Mesenteric fat pad (tissue), 1 donor: ENCODE data around the gene CFAP77. TPM values are rescaled to one million over a fixed set of nuclear protein-coding genes. Genes with fewer than 3 reads are reported as not detected.

Source experiments
- DNase-seq: peaks from one replicate; pipeline ENCODE4 v3.0.0-alpha.2; 2020; ENCODE audit warnings: low spot score
- total RNA-seq: library from RNA; stranded (reverse); fragmentation: NEBNext Ultra II Directional; extraction: Animal tissue kit (Norgen Biotek cat#: 25700); gene quantifications from one replicate; pipeline ENCODE4 v1.2.1, GENCODE V29; 2021
- donor health status: DM: yes; HTN: yes; CAD: no.

CFAP77 gene
- total RNA-seq, 1 donor from 2014 or later, result not detected

DNA sequence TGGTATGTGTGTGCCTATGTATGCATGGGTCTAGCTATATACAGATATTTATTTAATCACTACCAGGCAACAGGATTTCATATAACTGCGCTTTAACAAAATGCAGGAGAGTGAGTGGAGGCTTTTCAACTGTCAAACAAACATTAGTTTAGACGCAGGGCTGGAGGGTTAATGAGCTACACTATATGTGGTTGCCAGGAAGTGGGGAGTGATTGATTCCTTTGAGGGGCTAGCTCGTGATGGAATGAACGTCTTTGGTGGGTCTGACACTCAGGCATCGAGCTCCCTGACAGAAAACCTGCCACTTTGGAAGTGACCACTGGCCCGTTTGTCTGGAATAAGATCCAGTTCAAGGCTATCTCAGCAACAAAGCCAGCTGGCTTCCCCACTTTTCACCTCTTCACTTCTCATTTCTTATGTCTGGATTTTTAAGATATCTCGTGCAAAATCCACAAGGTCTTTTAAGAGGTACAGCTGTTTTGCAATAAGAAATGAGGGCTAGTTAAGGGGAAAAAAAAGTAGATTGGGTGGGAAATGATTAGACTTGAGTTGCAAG, 78.0 kb downstream of the CFAP77 start:
- DNase-seq, result no peak

DNA sequence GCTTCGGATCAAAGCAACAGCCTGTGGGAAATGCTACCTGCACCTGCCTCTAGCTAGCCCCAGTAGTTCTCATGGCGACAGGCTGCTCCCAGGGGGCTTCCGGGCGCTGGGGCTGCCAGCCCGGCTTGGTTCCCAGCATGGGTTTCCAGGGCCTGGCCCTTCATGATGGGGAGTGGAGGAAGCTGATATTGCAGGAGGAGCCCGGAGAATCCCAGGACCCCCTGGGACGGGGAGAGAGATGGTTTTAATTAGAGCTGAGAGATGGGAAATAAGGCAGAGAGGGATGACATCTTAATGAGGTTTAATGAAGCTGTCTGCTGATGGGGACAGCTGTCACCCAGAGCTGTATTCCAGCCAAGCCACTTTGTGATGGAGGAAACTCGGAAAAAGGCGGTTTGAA, 78.6 kb downstream of the CFAP77 start:
- no peak for DNase-seq

DNA sequence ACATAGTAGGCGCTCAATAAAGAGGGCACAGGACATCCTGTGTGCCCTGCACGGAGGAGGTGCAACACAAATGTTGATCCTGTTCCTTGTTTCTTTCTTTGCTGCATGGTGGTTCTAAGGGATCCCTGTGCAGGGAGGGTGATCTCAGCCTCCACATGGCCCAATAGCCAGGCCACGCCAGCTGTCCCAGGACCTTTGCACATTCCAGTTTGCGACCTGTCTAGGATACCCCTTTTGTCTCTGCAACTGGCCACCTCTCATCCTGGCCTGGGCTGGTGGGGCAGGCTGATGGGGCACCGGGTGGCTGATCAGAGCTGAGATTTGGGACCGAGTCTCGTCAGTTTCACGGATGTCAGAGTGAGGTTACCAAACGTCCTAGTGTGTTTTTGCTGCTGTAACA, 79.5 kb downstream of the CFAP77 start:
- DNase-seq, result no peak

DNA sequence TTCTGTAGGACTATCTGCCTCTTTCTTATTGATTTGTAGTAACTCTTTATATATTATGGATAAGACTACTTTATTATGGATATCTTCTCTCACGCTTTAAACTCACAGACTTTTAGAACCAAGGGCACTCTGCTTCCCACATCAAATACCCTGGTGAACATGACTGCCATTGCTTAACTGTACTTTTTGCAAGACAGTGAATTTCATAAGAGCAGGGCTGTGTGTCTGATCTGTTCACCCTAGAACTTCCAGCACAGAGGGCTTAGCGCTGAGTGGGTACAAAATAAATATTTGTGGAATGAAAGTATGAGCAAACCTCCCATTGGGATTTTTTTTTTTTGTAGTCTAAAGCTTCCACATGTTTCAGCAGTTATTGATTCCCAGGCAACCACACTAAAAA, 84.8 kb downstream of the CFAP77 start:
- no peak for DNase-seq

DNA sequence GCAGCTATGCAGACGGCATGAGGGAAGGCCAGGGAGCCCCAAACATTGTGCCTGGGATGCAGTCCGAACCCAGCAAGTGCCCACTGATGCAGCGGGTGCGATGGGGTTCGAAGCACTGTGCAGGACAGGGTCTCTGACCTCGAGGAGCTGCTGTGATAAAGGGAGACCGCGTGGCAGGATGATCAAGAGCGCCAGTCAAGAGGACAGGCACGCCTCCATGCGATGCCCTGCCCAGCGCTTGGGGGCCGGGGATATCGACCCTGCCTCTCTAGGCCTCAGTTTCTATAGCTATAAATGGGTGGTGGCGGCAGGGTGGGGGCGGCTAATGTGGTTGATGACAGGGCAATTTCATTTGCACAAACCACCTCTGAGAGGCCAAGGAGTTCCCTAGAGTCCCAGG, 87.7 kb downstream of the CFAP77 start:
- no peak for DNase-seq

DNA sequence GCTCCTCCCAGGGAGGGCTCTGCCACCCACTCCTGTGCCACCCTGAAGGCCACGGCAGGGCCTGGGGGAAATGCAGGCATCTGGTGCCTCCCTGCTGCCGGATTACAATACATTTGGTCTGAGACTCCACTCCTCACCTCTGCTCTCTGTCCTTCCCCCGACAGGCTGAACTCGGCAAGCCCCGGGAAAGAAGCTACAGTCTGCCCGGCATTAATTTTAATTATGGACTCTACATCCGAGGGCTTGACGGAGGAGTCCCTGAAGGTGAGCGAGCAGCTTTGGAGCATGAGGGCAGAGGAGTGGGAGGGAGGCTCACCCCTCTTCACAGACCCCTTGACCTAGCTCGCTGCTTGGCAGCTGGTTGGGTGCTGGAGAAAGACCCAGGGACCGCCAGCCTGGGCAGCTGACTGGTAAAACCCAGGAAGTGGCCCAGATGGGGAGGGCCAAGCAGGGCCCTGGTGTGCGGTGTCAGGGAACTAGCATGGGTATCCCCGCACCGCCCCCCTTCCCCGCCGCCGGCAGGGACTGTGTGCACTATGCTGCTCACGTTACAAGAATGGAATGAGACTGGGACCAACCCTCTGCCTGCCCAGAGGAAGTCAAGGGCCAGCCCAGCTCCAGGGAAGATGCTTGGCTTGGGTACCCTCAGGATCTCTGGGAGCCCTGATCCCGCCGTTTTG, 88.7 kb downstream of the CFAP77 start:
- no peak for DNase-seq

DNA sequence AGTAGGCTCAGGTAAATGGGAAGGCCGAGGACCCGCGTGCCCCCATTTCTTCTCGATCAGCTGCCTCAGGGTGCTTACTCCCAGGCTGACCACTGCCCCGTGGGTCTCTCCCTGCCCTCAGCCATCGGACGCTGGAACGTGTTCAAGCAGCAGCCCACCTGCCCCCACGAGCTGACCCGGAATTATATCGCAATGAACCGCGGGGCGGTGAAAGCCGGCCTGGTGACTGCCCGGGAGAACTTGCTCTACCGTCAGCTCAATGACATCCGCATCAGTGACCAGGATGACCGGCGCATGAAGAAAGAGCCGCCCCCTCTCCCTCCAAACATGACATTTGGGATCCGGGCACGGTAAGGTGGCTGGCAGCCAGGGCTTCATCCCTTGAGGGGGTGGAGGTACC, 89.2 kb downstream of the CFAP77 start:
- DNase-seq, result no peak

DNA sequence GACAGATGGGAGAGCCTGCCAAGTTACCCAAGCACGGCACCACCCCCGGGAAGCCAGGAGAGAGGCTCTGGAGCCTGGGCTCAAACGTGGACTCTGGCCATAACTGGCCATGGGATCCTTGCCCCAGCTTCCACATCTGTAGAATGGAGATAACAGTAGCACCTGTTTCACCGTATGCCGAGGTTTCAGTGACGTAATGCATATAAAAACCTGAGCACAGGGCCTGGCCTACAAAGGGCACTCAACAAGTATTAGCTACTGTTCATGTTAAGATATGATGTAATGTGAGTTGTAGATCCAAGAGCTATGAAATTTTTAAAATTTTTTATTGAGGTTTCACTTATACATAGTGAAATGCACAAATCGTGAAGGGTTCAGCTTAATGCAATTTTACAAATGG, 90.2 kb downstream of the CFAP77 start:
- no peak for DNase-seq

DNA sequence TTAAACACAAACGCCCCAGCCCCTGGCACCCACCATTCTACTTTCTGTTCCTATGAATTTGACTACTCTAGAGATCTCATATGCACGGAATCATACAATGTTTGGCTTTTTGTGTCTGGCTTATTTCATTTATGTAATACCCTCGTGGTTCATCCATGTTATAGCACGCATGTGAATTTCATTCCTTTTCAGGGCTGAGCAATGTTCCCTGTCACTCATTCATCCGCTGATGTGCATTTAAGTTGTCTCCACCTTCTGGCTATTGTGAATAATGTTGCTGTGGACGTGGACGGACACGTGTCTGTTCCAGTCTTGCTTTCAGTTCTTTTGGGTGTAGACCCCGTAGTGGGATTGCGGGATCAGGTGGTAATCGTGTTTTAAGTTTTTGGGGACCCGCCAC, 92.5 kb downstream of the CFAP77 start:
- no peak for DNase-seq

DNA sequence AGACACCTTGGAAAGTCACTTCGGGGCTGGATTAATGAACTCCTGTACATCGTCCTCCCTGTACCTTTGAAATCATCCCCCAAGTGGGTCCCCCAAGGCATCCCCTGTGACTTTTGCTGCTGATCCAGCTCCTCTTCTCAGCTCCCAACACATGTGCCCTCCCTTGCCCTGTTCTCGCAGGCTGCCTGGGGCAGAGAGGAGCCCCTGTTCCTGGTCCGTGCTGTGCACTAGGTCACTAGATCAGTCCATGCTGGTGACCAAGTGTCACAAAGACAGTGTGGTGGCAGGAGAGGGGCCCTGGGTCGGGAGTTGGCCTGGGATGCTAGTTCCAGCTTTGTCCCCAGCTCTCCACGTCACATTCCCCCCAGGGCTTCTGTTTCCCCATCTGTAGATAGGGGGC, 93.1 kb downstream of the CFAP77 start:
- no peak for DNase-seq

DNA sequence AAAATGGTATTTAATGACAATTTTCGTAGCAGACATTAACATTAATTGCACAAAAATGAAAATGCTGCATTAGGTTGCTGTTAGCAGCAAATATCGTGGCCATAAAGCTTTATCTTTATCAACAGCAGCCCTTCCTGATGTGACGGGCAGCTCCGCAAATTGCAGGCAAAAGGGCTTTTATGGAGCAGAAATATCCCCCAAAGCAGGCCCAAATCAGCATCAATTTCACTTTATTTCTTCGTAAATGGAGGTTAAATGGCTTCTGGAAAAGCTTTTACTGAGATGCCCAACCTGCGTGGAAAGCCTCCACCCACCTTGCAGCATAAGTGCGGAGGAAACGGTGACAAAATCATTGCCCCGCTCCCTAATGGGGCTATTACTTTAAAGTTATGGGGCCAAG, 94.5 kb downstream of the CFAP77 start:
- DNase-seq, result no peak

DNA sequence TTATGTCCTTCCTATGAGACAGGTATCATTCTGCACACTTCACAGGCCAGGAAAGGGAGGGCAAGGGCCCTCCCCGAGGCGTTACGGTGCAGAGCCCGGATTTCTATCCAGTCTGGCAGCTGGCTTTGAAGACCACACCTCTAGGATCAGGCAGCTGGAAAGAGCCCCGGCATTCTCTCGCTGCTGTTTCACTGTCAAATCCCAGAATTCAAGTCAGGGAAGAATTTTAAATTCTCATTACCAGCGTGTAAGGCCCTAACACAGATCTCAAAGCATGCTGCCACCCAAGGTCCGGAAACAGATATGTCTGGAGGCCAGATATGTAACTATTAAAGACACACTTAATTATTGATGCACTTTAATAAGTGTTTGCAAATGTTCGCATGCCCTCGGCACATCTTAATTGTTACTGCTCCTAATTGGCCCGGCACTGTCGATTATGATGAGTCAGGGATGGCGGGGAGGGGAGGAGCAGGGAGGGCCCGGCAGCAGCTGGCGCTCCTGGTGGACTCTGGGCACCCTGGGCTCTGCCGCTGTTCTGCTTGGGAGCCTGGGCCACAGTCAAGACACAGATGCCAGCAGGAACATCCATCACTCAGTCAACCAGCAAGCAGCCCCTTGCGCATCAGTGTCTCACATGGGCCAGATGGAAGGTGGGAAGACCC, 96.1 kb downstream of the CFAP77 start:
- DNase-seq, result no peak

DNA sequence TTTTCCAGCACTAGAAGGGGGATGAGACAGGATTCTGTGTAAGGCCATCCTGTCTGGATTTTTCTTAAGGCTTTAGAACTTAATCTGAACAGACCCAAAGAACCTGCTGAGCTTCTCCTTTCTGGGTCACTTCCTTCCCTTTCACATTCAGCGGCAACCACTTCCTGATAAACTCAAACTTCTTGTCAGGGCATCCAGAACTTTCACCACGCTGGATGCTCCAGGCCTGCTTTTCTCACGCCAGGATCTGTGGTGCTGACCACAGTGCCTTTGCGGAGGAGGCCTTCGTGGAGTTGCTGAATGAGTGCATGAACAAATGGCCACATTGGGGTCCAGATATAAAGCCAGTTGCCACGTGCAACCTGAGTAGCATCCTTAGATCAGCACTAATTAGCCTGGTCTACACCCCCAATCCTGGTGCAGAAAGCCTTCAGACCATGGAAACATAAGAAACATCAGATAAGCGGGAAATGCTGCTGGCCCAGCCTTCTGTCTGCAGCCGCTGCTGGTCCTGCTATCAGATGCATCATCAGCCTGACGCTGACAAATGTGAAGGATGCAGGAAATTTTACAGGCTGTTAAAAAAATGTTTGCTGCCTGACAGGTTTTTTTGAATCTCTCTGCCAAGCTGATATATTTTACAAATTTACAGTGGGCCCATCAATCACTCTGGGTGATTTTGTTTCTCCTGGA, 97.1 kb downstream of the CFAP77 start:
- no peak for DNase-seq

DNA sequence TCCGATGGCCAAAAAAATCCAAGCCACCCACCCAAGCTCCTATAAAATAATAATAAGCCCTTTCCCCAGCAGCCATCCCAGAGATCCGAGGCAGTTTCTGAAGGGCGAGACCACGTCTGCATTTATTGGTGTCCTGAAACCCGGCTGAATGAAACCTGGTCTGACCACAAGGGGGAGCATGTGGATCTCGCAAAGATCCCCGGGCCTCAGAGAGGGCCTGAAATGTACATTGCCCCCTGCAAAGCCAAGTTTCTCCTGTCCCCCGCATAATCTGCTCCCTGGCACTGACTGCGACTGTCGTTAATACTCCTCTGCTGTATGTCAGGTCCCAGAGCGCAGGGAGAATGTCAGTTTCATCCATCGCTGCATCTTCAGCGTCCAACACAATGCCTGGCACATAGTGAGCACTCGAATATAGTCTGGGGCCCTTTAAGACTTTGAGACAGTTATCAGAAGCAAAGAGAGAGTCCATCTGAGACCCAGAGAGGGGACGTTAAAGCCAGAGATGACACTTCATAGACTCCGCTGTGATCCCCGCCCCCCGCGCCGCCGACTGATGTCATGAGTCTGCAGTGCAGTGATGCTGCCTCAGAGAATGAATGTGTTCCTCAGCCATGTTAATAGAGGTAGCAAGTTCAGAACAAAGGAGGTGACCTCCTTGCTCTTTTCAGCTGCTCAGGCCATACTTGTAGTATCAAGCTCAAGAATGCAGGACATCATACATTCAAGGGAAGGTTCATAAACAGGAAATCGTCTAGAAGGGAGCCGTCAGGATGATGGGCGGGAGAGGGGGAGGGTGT, 97.9 kb downstream of the CFAP77 start:
- no peak for DNase-seq

DNA sequence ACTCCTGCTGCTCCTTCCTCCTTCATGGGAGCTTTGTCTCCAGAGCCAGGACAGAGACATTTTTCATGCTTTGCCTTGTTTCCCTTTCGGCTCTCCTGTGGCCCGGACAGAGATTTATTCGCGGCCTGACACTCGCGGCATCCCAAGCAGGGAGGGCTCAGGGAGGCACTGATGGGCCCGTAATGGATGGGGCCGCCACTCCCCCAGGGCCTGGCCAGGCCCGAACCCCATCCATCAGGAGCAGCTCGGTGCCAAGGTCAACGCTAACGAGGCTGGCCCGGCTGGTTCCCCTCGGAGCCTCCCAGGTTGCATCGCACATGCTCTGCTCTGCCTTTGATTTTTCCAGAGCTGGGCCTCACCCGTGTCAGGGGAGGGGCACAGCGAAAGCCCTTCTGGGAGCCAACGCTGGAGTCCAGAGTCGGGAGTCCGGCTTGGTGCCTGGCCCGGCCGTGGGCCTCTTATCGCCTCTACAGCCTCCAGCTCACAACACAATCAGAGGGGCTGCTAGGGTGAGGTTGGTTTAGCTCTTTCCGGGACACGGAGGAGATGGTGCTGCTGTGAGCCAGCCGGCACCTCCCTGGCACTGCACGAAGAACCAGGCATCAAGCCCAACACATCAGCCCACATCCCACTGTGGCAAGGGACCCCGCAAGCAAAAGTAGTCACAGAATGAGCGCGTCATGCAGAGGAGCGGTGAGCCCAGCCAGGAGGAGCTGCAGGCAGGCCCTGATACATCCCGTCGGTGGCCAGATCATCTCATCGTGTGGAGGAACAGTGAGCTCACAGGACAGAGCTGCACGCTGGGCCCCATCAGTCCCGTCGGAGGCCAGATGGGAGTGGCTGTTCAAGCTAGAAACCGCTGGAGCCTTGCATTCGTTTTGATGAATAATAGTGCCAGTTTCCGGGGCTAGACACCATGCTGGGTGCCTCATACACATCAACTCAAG, 100.2 kb downstream of the CFAP77 start:
- DNase-seq, result no peak

DNA sequence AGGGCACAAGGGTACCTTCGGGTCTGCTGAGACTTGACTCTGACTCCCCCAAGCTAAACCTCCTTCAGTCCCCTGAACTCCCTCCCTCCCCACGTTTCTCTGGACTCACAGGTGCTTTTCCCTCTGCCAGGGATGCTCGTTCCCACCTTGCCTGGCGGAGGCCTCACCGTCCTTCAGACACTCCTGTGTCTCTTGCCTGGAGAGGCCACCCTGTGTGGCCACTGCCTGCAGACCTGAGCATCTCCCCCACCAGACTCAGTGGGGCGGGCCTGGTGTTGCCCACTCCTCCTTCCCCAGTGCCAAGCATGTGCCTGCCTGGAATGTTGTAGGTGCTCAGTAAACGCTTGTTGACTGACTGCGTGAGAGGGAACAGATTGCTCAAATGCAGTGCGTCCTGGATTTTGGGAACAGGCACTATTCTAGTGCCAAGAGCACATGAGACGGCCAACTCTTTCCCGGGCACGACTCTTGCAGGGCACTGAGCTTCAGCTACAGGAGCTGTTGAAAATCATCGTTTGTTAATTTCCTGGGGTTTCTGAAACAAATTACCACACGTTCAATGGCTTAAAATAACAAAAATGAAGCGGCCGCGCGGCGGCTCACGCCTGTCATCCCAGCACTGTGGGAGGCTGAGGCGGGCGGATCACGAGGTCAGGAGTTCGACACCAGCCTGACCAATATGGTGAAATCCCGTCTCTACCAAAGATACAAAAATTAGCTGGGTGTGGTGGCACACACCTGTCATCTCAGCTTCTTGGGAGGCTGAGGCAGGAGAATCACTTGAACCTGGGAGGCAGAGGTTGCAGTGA, 101.4 kb downstream of the CFAP77 start:
- no peak for DNase-seq

DNA sequence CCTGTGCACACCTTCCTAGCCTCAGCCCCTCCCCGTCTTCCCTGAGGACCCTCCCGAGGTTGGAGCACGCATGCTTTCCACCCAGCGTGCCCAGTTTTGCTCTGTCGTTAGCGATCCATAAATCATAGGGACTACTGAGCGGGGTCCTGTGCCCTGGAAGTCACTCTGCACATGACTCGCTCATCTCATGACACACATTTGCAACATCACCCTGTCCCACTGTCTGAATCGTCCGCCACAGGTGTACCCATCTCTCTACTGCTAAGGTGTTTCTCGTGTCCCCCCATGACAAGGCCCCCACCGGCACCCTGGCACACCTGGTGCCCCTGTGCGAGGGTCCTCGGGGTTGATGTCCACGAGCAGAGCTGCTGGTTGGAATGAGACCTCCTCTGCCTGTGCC, 103.4 kb downstream of the CFAP77 start:
- DNase-seq, result no peak

DNA sequence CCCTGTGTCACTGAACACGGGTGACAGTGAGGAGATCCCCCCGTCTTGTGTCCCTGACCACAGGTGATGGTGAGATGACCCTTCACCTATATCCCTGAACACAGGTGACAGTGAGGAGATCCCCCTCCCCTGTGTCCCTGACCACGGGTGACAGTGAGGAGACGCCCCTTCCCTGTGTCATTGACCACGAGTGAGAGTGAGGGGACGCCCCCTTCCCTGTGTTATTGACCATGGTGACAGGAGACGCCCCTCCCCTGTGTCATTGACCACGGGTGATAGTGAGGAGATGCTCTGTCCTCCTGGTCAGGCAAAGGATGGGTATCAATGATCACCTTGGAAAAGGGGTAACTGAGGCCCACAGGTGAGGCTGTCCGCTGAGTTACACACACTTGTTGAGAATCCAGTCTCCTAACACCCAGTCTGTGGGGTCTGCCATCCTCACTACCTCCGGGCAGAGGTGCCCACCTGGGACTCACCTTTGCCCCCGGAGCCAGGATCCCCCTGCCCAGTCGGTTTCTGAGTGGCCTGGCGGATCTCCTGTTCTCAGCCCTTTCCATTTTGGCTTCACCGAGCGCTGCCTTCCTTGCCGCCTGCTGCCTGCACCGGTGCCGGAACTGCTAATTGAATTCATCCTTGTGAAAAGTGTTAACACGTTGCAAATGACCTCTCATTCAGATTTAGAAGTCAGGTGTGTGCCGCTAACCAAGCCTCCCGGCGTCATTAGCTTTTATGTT, 104.2 kb downstream of the CFAP77 start:
- DNase-seq, result no peak

DNA sequence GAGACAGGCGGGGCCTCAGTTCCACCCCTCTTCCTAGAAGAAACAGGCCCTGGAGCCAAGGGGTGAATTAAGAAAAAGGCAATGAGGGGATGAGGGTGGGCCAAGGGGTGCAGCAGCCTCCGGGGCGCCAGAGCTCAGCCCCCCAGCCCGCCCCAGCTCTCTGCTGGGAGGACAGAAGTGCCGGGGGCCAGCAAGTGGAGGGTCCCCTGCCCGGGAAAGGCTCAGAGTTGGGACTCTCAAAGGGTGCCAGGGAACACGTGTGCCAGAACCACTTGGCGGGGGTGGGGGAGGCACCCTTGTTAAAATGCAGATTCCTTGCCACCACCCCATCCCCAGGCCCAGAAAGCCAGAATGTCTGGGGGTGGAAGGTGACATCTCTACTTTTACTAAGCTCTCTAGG, 104.8 kb downstream of the CFAP77 start:
- DNase-seq, result no peak
